H1 (cell line): Measurements from ENCODE around the gene PMPCB. TPM values are rescaled to one million over a fixed set of nuclear protein-coding genes. Genes with fewer than 3 reads are reported as not detected.

ENCODE experiments used
- CTCF ChIA-PET: fragments of 300-600 bp; sonication (Branson Sonifier 250); formaldehyde crosslinking; loops from one replicate; lab custom pipeline; 2021; ENCODE audit not compliant: partially characterized antibody; lab: Charles Lee
- POLR2A ChIA-PET: fragments of 300-600 bp; sonication (Branson Sonifier 250); formaldehyde crosslinking; loops from one replicate; lab custom pipeline; 2021; ENCODE audit warnings: inconsistent platforms; ENCODE audit not compliant: partially characterized antibody; lab: Charles Lee
- DNase-seq, 2 experiments: peaks; one replicate each; pipeline versions ENCODE4 v3.0.0 to v3.0.0-alpha.2; 2010 to 2022; ENCODE audit warnings: low spot score in 2 of 2, low read depth in 1 of 2, mixed read lengths in 1 of 2
- FAIRE-seq: peaks from 2 replicates; lab custom pipeline; 2011; peaks lifted over from hg19 to GRCh38; lab: Jason Lieb, UNC
- H2AFZ ChIP-seq: 2 replicates; pipeline ENCODE4 v1.8.1; 2012; ENCODE audit warnings: low read length, inconsistent platforms
- H2AK5ac ChIP-seq: 2 replicates; pipeline ENCODE4 v1.6.1; 2013; ENCODE audit warnings: low read depth, low read length
- H2BK120ac ChIP-seq: replicated peaks from 2 replicates; pipeline ENCODE3; 2013; ENCODE audit warnings: low read depth, low read length, inconsistent platforms
- H2BK12ac ChIP-seq: 2 replicates; pipeline ENCODE4 v1.6.1; 2013; ENCODE audit warnings: low read depth, low read length
- H2BK15ac ChIP-seq: 2 replicates; pipeline ENCODE4 v1.6.1; 2013; ENCODE audit warnings: low read length
- H2BK20ac ChIP-seq: 2 replicates; pipeline ENCODE4 v1.6.1; 2013; ENCODE audit warnings: low read length
- H2BK5ac ChIP-seq: 2 replicates; pipeline ENCODE4 v1.6.1; 2013; ENCODE audit warnings: low read depth, low read length
- H3K14ac ChIP-seq: 2 replicates; pipeline ENCODE4 v1.6.1; 2013; ENCODE audit warnings: inconsistent platforms; ENCODE audit not compliant: insufficient read length
- H3K18ac ChIP-seq: 2 replicates; pipeline ENCODE4 v1.6.1; 2013; ENCODE audit warnings: low read length; ENCODE audit errors: extremely low read depth
- H3K23ac ChIP-seq: 2 replicates; pipeline ENCODE4 v1.6.1; 2013; ENCODE audit warnings: inconsistent platforms; ENCODE audit not compliant: insufficient read length
- H3K23me2 ChIP-seq: 2 replicates; pipeline ENCODE4 v1.6.1; 2013; ENCODE audit warnings: low read depth, low read length
- H3K27ac ChIP-seq: 2 replicates; pipeline ENCODE4 v1.6.1; 2011; ENCODE audit warnings: low read depth, low read length, inconsistent platforms
- H3K27me3 ChIP-seq, 4 experiments: replicated peaks in 1 of 4; 1 replicate in 1 of 4; 2 replicates in 3 of 4; pipeline versions ENCODE4 v1.6.1 to v1.8.1; 2011 to 2013; ENCODE audit warnings: low read length in 3 of 4, mild to moderate bottlenecking in 3 of 4, inconsistent platforms in 2 of 4, mixed read lengths in 2 of 4, moderate library complexity in 1 of 4; ENCODE audit not compliant: control insufficient read depth in 3 of 4, insufficient read depth in 3 of 4; ENCODE audit errors: extremely low read depth in 1 of 4
- H3K36me3 ChIP-seq, 4 experiments: 2 replicates each; pipeline versions ENCODE4 v1.6.1 to v1.8.1; 2011 to 2013; ENCODE audit warnings: mild to moderate bottlenecking in 4 of 4, low read length in 3 of 4, moderate library complexity in 2 of 4, control low read depth in 1 of 4, inconsistent platforms in 1 of 4; ENCODE audit not compliant: insufficient read depth in 4 of 4, control insufficient read depth in 2 of 4
- H3K4ac ChIP-seq: replicated peaks from 2 replicates; pipeline ENCODE3; 2013; ENCODE audit warnings: low read length, low read depth, mixed read lengths, inconsistent platforms; ENCODE audit not compliant: insufficient read length
- H3K4me1 ChIP-seq, 4 experiments: replicated peaks in 1 of 4; 1 replicate in 1 of 4; 2 replicates in 3 of 4; pipeline versions ENCODE4 v1.6.1 to v1.8.1; 2011 to 2013; ENCODE audit warnings: low read length in 3 of 4, inconsistent platforms in 2 of 4, mixed read lengths in 1 of 4; ENCODE audit not compliant: insufficient read depth in 4 of 4, control insufficient read depth in 3 of 4
- H3K4me2 ChIP-seq, 2 experiments: 2 replicates each; pipeline versions ENCODE4 v1.6.1 to v1.8.1; 2011 to 2013; ENCODE audit warnings: low read depth in 2 of 2, low read length in 2 of 2, control low read depth in 1 of 2, inconsistent platforms in 1 of 2, mild to moderate bottlenecking in 1 of 2; ENCODE audit not compliant: insufficient read depth in 1 of 2
- H3K4me3 ChIP-seq, 4 experiments: fragments of 200-600, 300-600 bp in 1 of 4; sonication (generic), shearing (Covaris generic), sonication (Bioruptor Twin) in 1 of 4; 2 replicates each; pipeline versions ENCODE4 v1.5.1 to v1.8.1; 2011 to 2016; ENCODE audit warnings: low read length in 4 of 4, low read depth in 3 of 4, control low read depth in 2 of 4, inconsistent platforms in 2 of 4, mild to moderate bottlenecking in 2 of 4, mixed read lengths in 1 of 4, moderate library complexity in 1 of 4; ENCODE audit not compliant: insufficient read depth in 2 of 4; ENCODE audit errors: extremely low read depth in 1 of 4
- H3K56ac ChIP-seq: replicated peaks from 2 replicates; pipeline ENCODE3; 2013; ENCODE audit warnings: low read depth, mild to moderate bottlenecking, mixed read lengths, low read length, inconsistent platforms; ENCODE audit not compliant: insufficient read length
- H3K79me1 ChIP-seq: 2 replicates; pipeline ENCODE4 v1.6.1; 2013; ENCODE audit warnings: low read depth, low read length, control low read depth
- H3K79me2 ChIP-seq, 2 experiments: 2 replicates each; pipeline versions ENCODE4 v1.6.1 to v1.8.1; 2012 to 2013; ENCODE audit warnings: low read length in 2 of 2, mild to moderate bottlenecking in 2 of 2, inconsistent platforms in 1 of 2; ENCODE audit not compliant: insufficient read depth in 2 of 2, control insufficient read depth in 1 of 2
- H3K9ac ChIP-seq, 4 experiments: replicated peaks in 1 of 4; 1 replicate in 1 of 4; 2 replicates in 3 of 4; pipeline versions ENCODE4 v1.6.1 to v1.8.1; 2011 to 2013; ENCODE audit warnings: low read depth in 3 of 4, low read length in 3 of 4, control low read depth in 2 of 4, mild to moderate bottlenecking in 2 of 4, moderate library complexity in 2 of 4, inconsistent platforms in 1 of 4; ENCODE audit errors: extremely low read depth in 1 of 4
- H3K9me3 ChIP-seq, 2 experiments: 2 replicates each; pipeline versions ENCODE4 v1.6.1 to v1.8.1; 2012 to 2013; ENCODE audit warnings: mild to moderate bottlenecking in 2 of 2, moderate library complexity in 2 of 2, control low read depth in 1 of 2, inconsistent platforms in 1 of 2, low read depth in 1 of 2, low read length in 1 of 2, mixed read lengths in 1 of 2; ENCODE audit not compliant: insufficient read depth in 2 of 2
- H4K20me1 ChIP-seq, 2 experiments: replicated peaks in 1 of 2; 2 replicates each; pipeline versions ENCODE3 to v1.8.1; 2011 to 2013; ENCODE audit warnings: inconsistent platforms in 2 of 2, low read length in 2 of 2, mild to moderate bottlenecking in 1 of 2; ENCODE audit not compliant: insufficient read depth in 2 of 2, control insufficient read depth in 1 of 2
- H4K5ac ChIP-seq: 2 replicates; pipeline ENCODE4 v1.6.1; 2013; ENCODE audit warnings: low read length, low read depth, mixed read lengths, inconsistent platforms; ENCODE audit not compliant: insufficient read length
- H4K8ac ChIP-seq: 2 replicates; pipeline ENCODE4 v1.8.0; 2013; ENCODE audit warnings: mild to moderate bottlenecking, moderate library complexity, low read length, inconsistent platforms; ENCODE audit not compliant: insufficient read depth; ENCODE audit errors: extremely low read depth
- H4K91ac ChIP-seq: replicated peaks from 2 replicates; pipeline ENCODE3; 2013; ENCODE audit warnings: low read length, mixed read lengths, inconsistent platforms; ENCODE audit not compliant: insufficient read length
- ATF3 ChIP-seq: IDR thresholded peaks from 2 replicates; pipeline ENCODE4 v1.6.1; 2011; ENCODE audit warnings: low read depth, mild to moderate bottlenecking, low read length; ENCODE audit not compliant: insufficient read depth
- MAFK ChIP-seq: IDR thresholded peaks from 2 replicates; pipeline ENCODE4 v1.6.1; 2012; ENCODE audit warnings: low read depth, mild to moderate bottlenecking, improper control_type of control experiment, low read length
- YY1 ChIP-seq: IDR thresholded peaks from 2 replicates; pipeline ENCODE4 v1.6.1; 2011; ENCODE audit warnings: low read depth, mild to moderate bottlenecking, low read length
- WGBS, 2 experiments: shearing (Covaris generic) in 1 of 2; methylation state at CpG; one replicate each; pipeline versions ENCODE4 v1.1.6 to v1.1.7; 2013 to 2015; ENCODE audit warnings: low lambda C conversion rate in 2 of 2, mixed read lengths in 2 of 2, inconsistent platforms in 1 of 2, low coverage in 1 of 2, missing lambda C conversion rate in 1 of 2; ENCODE audit not compliant: insufficient replicate concordance in 2 of 2, insufficient coverage in 1 of 2, insufficient read length in 1 of 2; ENCODE audit errors: extremely low coverage in 1 of 2, missing lambda C conversion rate in 1 of 2; 5-methylcytosine and 5-hydroxymethylcytosine counted together
- polyA plus RNA-seq, 7 experiments: library from polyadenylated mRNA; depleted of rRNA in 3 of 7; stranded (reverse) in 5 of 7; unstranded in 2 of 7; fragments of >200 nt in 5 of 7; fragments of 200-250 nt in 2 of 7; gene quantifications; 1 replicate in 5 of 7; 2 replicates in 1 of 7; 4 replicates in 1 of 7; pipeline versions ENCODE4 v1.2.1 to v1.2.3, GENCODE V29; 2011 to 2013; ENCODE audit warnings: missing spikeins in 2 of 7, mixed read lengths in 2 of 7
- total RNA-seq: library from RNA; stranded (reverse); fragmentation: NEBNext Ultra II Directional; extraction: Animal tissue kit (Norgen Biotek cat#: 25700); gene quantifications from 2 replicates; pipeline ENCODE4 v1.2.1, GENCODE V29; 2021

The PMPCB gene
- total and polyA plus RNA-seq, 2 of the 8 experiments (the other 6 are each of a cell fraction or from before 2014, with no cell fraction given): 60.6 to 83.5 TPM

- FAIRE-seq: no peak
- ChIA-PET POLR2A (interaction anchor here (0.7 to 1.9 kb wide), 4 partner anchors 10 to 29 kb away, joined by 3 to 6 read pairs (median 3); no protein-coding TSS in a partner anchor), CTCF (interaction anchor here (0.7 to 1.4 kb wide), 4 partner anchors 9 to 24 kb away, joined by 3 to 5 read pairs (median 4); no protein-coding TSS in a partner anchor)
- no peak overlapping the region for H2AFZ ChIP-seq
- H3K4me3 ChIP-seq: peak overlapping the region; percentile 58 to 92 (median 84)
- no peaks in the 10 kb centered on the region; the same call in 1 of the 2 replicates for H3K79me1 ChIP-seq
- H3K18ac ChIP-seq: no peak overlapping the region
- no peaks in the 10 kb centered on the region for H3K23me2 ChIP-seq
- H3K56ac ChIP-seq: no peak overlapping the region
- H3K4me1 ChIP-seq: peaks cover 0 to 5% (median 0%) of the 10 kb centered on the region in 4 experiments; a peak in 1 of 7 replicates
- 3% methylated on average over 7 of the region's 7 CpGs; no CpG with 5 or more reads in 1 of the 2 experiments for WGBS, 2 experiments
- peak overlapping the region; percentile 76 to 99 (median 92) for H3K9ac ChIP-seq
- no peak overlapping the region for H4K91ac ChIP-seq
- no peak overlapping the region for H2BK15ac ChIP-seq
- no peak overlapping the region for H3K14ac ChIP-seq
- H2BK12ac ChIP-seq: no peak overlapping the region
- H3K36me3 ChIP-seq: peaks cover 0 to 43% (median 27%) of the 10 kb centered on the region in 4 experiments; a peak in 6 of 8 replicates
- peak overlapping the region; percentile 94 for H3K27ac ChIP-seq
- H4K8ac ChIP-seq: peak overlapping the region; percentile 99; the same call in 1 of the 2 replicates
- H2BK5ac ChIP-seq: 0 out of 2 replicates have a peak overlapping the region, but pooled peaks have one; percentile 62
- no peak for DNase-seq
- TF ChIP-seq MAFK: no peak
- no peak for TF ChIP-seq ATF3
- TF ChIP-seq YY1: no peak
- H4K20me1 ChIP-seq: peaks cover 0 to 2% of the 10 kb centered on the region in 2 experiments
- H3K9me3 ChIP-seq: no peaks in the 10 kb centered on the region
- no peak overlapping the region for H2BK120ac ChIP-seq
- H3K4ac ChIP-seq: no peak overlapping the region
- H3K23ac ChIP-seq: no peak overlapping the region
- H2AK5ac ChIP-seq: no peak overlapping the region
- H3K4me2 ChIP-seq: peak overlapping the region; percentile 0 to 75
- peaks cover 0 to 26% of the 10 kb centered on the region in 2 experiments; a peak in 3 of 4 replicates for H3K79me2 ChIP-seq
- H3K27me3 ChIP-seq: no peaks in the 10 kb centered on the region
- H2BK20ac ChIP-seq: no peak overlapping the region
- H4K5ac ChIP-seq: no peak overlapping the region
These were observed 573 bp downstream of the PMPCB start for GRCh38 chr7:103297837-103298179.
